Fibroblast of upper back skin (primary cell): ENCODE measurements around the gene AQP3.
A peak's percentile ranks its signal among the peaks of the same experiment; 100 is the strongest.
"Not testable (repeated sequence)": the region's sequence is repeated elsewhere in the genome, so short reads cannot be mapped to it uniquely, and the experiment has no call there.

ENCODE experiments used
- DNase-seq: peaks from one replicate; pipeline ENCODE4 v3.0.0-alpha.2; 2013

Gene AQP3

DNA sequence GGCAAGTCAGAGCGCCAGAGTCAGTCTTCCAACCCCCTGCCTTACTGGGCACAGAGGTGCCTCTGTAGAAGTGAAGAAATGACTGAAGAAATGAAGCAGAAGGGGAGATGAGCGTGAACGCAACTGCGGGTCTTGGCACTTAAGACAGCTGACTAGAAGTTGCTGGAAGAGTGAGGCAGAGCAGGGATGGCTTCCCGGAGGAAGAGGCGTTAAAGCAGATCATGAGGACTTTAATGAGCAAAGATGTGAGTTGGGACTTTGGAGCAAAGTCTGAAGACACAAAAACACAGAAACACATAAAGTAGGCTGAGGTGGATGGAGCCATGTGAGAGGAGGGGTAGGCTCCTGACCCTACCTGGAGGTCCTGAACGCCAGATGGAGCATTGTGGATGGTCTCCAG is 7.2 kb downstream of the AQP3 start:
- DNase-seq, result no peak

GRCh38 chr9:33439731-33440130 is 7.7 kb downstream of the AQP3 start:
- no peak for DNase-seq

DNA sequence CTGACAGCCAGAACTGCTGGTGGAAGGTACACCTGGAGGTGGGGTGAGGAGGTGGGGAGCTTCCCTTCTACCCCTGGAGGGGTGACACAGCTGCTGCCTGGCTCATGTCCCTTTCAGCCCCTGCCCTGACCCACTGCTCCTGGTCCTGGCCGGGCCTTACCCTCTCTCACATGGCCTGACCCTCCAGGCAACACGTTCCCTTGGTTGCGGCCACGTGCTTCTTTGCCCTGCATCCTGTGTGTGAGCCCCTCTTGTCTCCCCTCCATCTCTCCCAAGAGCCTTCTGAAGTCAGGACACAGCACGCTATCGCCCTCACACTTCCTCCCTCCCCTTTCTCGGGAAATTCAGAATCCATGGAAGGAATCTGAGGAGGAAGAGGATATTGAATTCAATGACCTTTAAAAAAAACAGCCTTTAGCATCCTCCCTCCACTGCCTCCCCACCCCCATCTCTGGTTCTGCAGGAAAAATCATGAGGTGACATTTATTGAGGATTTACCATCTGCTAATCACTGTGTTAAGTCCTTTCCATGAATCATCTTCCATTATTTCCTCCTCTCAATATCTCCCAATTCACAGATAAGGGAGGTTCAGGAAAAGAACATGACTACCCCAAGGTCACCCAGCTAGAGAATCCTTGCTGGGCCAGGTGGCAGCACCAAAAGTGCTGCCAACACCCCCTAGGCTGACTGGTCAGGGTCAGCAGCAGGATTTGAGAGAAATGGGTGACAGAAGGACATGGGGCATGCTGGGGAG is 8.3 kb downstream of the AQP3 start:
- DNase-seq, result no peak

DNA sequence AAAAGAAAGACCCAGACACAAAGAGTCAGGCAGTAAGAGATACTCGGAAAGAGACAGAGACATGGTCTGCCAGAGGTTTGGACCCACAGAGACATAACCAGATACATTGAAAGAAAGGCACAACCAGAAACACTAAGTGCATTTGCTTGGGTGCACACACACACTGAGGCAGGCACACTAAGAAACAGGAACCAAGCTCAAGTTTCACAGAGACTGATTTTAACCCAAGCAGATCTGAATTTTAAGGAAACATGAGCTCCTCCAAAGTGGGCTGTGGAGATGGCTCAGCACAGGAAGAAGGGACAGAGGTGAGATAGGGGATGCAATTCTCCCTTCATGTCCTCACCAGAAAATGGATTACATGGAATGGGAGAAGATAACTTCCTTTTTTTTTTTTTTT is 9.5 kb downstream of the AQP3 start:
- no peak for DNase-seq

GRCh38 chr9:33437205-33437604 is 10.2 kb downstream of the AQP3 start:
- DNase-seq, result no peak

DNA sequence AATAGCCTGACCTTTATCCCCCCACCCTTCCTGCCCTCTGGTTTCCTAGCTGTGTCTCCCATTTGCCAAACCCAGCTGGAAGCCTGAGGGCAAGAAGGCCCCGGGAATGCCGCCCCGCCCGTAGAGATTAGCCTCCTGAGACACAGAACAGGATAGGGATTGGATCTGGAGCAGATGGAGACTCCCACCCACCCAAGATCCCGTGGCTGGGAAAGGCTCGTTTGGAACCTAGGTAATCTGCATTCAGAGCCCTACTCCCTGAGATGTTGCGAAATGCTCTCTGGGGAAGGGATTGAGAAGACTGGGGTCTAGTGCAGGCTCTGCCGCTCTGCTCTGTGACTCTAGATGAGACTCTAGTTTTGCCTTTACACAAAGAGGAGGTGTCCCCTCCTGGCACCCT is 10.9 kb downstream of the AQP3 start:
- DNase-seq, result no peak

DNA sequence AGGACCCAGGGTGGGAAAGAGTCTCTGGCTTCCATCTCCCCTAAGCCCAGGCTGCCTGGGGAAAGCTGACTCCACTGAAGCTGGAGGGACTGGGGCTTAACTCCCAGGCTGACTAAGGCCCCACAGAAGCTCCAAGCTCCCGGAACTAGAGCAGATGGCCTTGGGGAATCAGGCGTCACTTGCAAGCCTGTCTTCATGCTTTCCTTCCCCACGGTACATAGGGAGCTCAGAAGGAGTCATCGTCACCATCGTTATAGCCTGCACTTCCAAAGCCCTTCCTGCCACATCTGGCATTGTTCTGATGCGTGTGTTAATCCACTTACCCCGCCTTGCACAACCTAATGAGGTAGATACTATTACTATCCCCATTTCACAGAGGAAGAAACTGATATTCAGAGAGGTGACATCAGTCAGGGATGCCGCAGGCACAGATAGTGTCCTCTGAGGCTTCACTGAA is 11.5 kb downstream of the AQP3 start:
- no peak for DNase-seq

DNA sequence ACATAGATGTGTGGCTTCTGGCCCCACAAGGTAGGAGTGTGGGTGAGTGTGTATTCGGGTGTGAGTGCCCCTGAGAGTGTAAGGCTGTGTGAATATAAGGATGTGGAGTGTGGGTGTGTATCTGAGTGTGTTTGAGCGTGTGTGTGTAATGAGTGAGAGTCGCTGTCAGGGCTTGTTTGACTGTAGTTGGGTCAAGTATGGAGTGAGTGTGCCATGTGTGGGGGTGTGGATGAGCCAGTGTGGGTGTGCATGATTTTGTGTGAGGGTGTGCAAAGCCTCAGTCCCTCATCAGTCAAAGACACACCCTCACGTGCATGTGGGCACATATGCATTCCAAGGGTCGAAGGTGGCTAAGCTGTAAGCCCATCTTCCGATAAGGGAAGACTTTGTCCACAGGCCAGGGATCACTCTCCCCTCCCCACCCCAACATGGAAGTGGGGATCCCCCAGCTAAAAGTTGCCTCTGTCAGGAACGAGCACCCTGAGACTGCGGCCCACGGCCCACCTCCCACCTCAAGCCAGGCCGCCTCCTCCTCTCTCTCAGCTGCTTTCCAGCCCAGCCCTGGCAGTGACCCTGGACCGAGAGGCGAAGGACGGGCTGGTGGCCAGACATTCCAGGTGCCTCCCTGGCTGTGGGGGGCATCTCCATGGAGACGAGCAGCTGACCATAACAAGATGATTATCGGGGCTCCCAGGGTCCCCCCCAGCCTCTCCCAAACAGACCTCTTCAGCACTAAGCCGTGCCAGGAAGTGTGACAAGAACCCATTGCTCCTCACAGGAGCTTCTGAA is 12.9 kb downstream of the AQP3 start:
- no peak for DNase-seq

DNA sequence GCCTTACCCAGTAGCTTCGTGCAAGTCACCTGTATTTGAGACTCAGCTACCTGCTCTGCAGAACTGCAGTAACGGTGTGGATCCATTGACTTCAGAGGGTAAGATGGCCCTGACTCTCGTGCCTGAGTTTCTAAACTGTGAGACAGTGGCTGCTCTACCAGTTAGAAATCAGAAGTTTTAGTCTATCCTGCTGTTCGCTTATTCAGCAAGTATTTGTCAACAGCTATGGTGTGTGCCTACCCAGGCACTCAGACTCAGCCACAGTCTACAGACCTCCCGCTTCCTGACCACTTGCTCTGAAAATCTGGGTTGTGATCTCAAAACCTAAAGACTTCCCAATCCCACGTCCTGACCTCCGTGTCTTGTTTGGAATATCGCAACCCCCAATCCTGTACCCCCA is 13.5 kb downstream of the AQP3 start:
- no peak for DNase-seq

DNA sequence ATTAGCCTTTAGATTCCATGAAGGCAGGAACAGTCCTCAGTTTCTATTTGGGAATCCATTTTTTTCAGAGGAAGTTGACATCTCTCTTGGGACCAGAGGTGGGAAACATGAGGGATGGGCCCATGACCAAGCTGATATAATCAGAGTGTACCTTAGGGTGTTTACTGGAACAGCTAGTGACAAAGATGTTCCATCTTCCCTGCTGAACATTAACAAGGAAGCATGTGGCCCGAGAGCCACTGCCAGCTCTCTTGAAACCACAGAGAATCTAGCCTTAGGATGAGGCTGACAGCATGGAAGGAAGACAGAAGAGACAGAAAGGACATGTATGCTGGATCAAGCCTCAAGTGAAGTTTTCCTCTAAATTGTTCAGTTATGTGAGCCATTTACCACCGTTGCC is 16.0 kb downstream of the AQP3 start:
- DNase-seq, result no peak

DNA sequence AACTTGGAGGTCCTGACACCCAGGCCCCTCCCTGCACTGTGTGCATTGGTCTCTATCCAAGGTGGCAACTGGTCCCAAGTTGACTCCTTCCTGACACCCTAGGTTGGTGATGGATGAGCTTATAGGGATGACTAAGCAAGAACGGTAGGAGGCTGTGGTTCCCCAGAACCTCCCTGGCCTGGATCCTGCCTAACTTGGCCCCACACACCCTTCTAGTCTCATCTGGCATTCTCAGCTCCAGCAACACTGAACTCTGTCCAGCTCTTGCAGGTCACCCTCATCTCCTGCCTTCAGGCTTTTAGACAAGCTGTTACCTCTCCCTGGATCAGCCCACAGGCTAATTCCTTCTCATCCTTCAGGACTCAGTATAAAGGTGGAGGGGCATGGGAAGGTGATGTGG is 16.5 kb downstream of the AQP3 start:
- DNase-seq, result no peak

DNA sequence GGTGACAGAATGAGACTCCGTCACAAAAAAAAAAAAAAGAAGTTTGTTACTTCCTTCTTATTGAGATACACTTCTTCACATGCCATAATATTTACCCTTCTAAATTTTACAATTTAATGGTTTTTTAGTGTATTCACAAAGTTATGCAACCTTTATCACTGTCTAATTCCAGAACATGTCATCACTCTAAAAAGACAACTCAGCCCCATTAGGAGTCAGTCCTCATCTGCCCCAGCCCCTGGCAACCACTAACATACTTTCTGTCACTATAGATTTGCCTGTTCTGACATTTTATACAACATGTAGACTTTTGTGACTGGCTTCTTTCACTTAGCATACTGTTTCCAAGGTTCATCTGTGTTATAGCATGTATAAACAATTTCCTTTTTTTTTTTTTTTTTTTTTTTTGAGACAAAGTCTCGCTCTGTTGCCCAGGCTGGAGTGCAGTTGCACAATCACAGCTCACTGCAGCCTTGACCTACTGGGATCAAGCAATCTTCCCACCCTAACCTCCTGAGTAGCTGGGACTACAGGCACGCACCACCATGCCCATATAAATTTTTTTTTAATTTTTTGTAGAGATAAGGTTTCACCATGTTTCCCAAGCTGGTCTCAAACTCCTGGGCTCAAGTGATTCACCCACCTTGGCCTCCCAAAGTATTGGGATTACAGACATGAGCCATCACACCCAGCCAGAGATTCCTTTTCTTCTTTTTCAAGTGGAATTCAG is 18.0 kb downstream of the AQP3 start:
- DNase-seq, result no peak

DNA sequence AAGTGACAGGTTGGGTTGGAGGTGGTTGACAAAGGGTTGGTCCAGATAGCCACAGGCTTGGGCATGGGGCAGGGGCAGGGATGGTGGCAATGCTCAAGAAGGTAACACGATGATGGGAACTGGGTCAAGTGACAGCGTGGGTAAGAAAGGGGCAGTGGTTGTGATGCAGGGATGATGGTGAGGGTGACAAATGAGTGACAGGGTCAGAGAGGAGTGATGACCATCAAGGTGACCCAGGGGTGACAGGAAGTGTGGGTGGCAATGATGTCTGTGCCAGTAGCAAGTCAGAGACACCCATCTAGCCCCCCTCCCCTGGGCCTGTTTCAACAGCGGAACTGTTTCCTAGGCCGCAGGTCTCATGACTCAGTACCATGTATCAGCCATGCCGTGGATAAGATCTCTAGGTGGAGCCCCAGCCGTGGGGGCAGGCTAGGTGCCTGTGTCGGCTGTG is 20.5 kb downstream of the AQP3 start:
- no peak for DNase-seq

- no peak for DNase-seq
Observed at GRCh38 chr9:33425128-33425533, 22.3 kb downstream of the AQP3 start.

DNA sequence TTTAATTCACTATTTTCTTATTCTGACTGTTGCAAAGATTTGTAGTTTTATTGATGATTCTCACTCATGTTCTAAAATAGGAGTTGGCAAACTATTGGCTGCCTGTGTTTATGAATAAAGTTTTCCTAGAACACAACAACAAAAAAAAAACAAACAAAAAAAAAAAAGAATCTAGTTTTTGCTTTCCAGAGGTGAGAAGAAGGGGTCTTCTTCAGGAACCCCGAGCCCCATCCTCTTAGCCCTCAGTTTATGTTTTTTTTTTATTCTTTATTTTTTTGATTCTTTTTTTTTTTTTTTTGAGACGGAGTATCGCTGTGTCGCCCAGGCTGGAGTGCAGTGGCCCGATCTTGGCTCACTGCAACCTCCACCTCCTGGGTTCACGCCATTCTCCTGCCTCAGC is 22.9 kb downstream of the AQP3 start:
- not testable (repeated sequence) for DNase-seq

GRCh38 chr9:33424043-33424442 is 23.4 kb downstream of the AQP3 start:
- DNase-seq, result not testable (repeated sequence)

- DNase-seq, result no peak
Observed at GRCh38 chr9:33419708-33420303, 27.6 kb downstream of the AQP3 start.

DNA sequence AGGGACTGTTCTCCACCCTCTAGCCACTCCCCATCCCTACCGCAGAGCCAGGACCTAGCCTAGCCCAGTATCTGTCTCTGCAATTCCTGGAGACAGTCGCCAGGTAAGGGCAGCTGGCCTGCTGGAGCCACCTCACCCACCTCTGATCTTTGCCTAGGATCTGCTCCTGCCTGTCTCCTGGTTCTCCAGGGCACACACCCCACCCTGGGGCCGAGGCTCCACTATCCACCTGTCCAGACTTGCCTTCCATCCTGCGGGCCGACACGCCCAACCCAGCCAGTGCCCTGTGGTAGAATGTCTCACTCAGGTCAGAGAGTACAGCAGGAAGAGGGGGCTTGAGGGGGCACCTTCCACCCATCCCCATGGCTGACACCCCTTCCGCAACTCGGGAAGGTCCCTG is 29.3 kb downstream of the AQP3 start:
- DNase-seq, result no peak

DNA sequence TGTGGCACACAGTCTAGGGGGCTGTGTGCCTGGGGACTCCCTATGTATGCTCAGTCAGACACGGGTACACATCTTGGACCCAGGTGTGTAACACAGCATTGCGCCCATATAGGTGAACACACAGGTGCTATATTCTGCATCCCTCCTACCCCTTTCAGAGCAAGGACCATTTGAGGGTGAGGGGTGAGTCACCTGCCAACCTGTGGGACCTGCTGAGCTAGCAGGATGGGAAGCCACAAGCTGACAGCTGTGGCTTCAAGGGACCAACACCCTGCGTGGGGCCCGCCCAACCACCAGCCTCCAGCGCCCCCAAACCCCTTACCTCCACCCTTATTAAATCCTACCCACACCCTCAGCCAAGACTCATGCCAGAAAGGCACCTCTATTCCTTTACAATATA is 30.4 kb downstream of the AQP3 start:
- DNase-seq, result no peak

DNA sequence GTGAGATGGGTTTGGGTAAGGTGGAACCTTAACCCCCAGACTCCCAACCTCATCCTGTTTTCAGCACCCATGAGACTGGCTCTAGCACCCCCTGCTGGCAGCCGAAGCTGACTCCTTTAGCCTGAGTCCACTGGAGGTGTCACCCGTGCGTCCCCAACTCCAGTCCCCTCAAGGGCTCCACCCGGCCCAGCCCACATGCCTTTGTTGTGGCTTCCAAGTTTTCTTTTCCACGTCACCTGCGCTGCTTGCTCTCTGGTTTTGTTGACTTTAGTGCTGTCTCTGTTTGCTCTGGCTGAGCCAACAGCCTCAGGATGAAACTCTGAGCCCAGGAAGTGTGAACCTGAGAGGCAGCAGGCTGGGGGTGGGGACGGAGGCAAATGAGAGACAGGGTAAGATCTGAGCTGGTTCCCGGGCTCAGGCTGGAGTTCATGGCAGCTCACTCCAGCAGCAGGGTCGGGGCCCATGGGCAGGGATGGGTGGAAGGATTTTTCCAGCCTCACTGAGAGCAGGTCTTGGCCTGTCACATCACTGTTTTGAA is 31.8 kb downstream of the AQP3 start:
- peak; percentile 22 for DNase-seq

DNA sequence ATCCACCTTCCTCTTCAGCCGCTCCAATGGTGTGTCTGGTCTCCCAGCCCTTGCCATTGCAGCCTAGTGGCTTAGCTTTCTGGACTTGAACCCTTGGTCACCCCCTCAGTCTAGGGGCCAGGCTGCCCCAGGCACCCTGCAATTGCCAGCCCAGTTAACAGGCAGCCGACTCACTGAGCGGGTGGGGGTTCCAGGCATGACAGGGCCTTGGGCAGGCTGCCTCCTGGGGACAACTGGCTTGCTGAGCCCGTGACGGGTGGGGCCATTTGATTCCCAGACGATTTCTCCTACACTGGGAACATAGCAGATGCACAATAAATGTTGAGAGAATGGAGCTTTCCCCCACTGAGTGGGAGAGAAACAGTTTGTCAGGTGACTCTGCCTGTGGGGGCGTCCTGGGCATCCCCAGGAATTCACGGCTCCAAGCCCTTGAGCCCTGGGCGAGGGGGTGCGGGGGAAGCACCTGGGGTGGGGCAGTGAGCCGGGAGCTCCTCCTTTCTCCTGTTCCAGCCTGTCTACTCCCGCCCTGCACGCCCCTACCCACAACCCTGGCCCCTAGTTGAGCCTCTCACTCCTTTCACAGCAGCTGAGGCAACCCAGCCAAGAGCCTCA is 32.4 kb downstream of the AQP3 start:
- DNase-seq, result no peak

DNA sequence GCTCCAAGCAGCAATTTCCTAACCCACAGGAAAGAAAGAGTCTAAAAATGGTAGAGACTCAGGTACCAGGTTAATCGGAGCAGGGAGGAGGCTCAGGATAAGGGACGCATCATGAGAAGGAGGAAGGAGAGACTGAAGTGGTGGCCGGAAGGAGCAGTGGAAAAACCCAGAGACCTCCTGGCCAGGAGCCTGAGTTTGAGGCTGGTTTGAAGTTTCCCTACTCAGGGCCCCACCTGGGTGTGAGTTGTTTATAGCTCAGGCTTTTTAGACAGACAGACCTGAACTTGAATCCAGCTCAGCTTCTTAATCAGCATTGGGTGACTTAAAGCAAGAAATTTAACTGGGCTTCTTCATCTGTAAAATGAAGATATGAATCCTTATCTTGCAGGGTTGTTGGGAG is 33.1 kb downstream of the AQP3 start:
- no peak for DNase-seq

DNA sequence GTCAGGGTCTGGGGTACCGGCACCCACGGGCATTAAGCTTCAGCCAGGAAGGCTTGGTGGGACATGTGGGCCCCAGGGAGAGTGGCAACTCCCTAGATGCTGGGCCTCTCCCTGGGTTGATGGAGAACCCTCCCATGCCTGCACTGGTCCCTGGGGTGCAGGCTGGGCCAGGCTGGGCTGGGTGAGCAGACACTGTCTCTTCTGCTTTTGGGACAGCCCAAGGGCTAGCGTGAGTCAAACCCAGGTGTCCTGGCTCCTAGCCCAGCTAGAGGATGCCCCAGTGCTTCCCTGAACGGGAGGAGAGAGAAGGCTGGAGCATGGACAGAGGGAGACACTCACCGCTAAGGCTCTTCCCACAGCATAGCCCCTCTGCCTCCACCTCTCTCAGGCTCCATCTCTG is 39.3 kb downstream of the AQP3 start:
- no peak for DNase-seq
